ENCODE data around the gene INPP5A.

DNA sequence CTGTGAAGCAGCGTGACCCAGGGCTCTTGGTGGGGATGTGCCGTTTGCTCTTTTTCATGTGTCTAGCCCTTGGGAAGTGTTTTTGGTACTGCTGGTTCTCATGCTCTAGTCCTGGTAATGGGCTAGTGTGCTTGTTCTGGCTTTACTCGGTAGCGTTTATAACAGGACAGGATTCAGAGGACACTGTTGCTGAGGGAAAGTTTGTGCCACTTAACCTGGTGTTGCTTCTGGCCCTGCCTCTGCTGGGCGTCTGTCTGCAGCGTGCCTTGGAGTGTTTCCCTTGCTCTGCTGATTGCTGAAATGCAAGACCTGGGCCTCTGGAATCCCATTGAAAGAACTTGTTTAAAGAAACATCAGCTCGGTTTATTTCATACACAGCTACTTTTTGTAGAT is 35.0 kb downstream of the INPP5A start:
- TF ChIP-seq, protein P1, sequence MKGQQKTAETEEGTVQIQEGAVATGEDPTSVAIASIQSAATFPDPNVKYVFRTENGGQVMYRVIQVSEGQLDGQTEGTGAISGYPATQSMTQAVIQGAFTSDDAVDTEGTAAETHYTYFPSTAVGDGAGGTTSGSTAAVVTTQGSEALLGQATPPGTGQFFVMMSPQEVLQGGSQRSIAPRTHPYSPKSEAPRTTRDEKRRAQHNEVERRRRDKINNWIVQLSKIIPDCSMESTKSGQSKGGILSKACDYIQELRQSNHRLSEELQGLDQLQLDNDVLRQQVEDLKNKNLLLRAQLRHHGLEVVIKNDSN (IDR thresholded peaks at IDR 0.05): no peak
- TF ChIP-seq YY1 (IDR thresholded peaks at IDR 0.05; ENCODE audit: low read depth) (no peak), EP300 (IDR thresholded peaks at IDR 0.05; ENCODE audit: borderline replicate concordance) (no peak), RAD21 (IDR thresholded peaks at IDR 0.05; ENCODE audit: low read depth) (no peak), FOXM1 (IDR thresholded peaks at IDR 0.05; ENCODE audit: borderline replicate concordance, low read depth) (no peak), CREB1 (IDR thresholded peaks at IDR 0.05; ENCODE audit: low read depth) (no peak), TAF1 (IDR thresholded peaks at IDR 0.05; ENCODE audit: low read depth) (no peak), EGR1 (IDR thresholded peaks at IDR 0.05) (no peak), CEBPB (IDR thresholded peaks at IDR 0.05) (no peak), ZBTB7A (IDR thresholded peaks at IDR 0.05; ENCODE audit: low read depth) (no peak), NFIC (IDR thresholded peaks at IDR 0.05) (no peak), TEAD4 (IDR thresholded peaks at IDR 0.05) (no peak)
- TF ChIP-seq, protein P2, sequence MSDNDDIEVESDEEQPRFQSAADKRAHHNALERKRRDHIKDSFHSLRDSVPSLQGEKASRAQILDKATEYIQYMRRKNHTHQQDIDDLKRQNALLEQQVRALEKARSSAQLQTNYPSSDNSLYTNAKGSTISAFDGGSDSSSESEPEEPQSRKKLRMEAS (IDR thresholded peaks at IDR 0.05): no peak
- TF ChIP-seq, protein P3, sequence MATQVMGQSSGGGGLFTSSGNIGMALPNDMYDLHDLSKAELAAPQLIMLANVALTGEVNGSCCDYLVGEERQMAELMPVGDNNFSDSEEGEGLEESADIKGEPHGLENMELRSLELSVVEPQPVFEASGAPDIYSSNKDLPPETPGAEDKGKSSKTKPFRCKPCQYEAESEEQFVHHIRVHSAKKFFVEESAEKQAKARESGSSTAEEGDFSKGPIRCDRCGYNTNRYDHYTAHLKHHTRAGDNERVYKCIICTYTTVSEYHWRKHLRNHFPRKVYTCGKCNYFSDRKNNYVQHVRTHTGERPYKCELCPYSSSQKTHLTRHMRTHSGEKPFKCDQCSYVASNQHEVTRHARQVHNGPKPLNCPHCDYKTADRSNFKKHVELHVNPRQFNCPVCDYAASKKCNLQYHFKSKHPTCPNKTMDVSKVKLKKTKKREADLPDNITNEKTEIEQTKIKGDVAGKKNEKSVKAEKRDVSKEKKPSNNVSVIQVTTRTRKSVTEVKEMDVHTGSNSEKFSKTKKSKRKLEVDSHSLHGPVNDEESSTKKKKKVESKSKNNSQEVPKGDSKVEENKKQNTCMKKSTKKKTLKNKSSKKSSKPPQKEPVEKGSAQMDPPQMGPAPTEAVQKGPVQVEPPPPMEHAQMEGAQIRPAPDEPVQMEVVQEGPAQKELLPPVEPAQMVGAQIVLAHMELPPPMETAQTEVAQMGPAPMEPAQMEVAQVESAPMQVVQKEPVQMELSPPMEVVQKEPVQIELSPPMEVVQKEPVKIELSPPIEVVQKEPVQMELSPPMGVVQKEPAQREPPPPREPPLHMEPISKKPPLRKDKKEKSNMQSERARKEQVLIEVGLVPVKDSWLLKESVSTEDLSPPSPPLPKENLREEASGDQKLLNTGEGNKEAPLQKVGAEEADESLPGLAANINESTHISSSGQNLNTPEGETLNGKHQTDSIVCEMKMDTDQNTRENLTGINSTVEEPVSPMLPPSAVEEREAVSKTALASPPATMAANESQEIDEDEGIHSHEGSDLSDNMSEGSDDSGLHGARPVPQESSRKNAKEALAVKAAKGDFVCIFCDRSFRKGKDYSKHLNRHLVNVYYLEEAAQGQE (IDR thresholded peaks at IDR 0.05; ENCODE audit: low read depth): no peak
